HG03571 (cell line): ENCODE data around the gene TCOF1.

ENCODE experiments used
- ATAC-seq: cut with Tn5 transposase; IDR thresholded peaks from one replicate; pipeline ENCODE4 v1.9.1; 2021; ENCODE audit not compliant: unreplicated experiment

TCOF1 gene

DNA sequence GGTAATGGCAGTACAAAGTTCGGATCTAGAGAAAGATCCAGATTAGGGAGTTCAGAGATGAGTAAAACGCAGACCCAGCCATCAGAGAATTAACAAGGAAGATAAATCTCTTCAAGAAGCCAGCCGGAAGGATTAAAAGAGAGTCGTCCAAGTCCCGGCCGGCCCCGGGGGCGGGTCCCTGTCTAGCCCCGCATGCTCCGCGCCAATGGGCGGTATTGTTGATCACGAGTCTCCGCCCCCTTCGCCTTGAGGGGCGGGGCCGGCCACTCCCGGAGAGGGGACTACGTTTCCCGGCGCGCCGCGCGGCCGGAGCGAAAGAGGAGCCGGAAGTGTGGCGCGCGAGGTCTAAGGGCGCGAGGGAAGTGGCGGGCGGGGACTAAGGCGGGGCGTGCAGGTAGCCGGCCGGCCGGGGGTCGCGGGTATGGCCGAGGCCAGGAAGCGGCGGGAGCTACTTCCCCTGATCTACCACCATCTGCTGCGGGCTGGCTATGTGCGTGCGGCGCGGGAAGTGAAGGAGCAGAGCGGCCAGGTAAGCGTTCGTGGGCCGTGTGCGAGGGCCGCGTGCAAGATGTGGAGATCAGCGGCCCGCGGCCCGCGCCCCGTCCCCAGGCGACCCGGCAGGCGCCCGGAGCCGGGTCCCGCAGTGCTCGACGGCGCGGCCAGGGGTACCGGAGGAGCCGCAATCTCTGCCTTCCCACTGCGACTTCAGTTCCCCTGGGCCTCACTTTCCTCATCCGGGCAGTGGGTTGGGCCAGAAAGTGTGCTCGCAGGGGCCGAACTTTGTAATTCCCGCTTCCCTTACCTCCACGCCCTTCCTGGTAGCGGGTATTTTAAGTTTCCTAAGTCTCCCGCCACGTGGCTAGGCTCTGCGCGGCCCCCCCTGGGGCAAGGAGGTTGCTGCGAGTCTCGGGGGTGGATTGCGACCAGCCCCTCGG is at the start of gene TCOF1:
Gene TCOF1 (plus strand): TSS at position 372 of the 935 bp plus-strand sequence. CDS start 50 bp downstream, at position 422.
- ATAC-seq: peak; percentile 95

DNA sequence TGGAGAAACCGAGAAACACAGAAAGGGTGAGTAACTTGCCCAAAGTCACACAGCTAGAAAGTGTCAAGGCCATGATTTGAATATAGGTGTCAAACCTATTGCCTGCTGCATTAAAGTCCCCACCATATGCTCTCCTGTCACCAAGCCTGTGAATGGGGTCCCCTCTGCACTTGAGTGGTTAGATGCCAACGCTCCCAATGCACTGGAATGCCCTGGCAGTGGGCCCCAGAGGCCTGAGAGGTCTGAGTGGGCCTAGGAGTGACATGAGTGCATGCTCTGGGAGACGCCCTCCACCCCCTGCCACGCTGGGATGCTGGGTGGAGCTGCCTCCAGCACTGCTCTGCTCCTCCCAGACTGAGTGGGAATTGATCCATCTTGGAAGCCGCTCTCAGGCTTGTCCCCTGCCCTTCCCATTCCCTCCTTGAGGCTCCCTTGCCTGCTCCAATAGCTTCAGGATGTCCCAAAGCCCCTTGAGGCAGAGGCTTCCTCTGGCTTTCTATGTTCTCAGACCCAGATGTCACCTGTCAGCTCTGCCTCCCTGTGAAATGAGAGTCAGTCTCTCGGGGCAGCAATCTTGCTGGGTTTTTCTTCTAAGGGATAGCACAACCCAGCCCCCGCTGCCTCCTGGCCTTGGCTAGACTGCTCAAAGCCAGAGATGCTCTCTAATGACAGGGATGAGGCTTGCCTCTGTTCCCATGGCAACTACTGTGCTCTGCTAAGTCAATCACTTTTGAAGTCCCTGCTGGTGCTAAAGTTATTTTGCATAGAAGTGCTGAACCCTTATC is 48.2 kb upstream of the TCOF1 start:
- no peak for ATAC-seq

- no peak for ATAC-seq
These were observed 47.6 kb upstream of the TCOF1 start for GRCh38 chr5:150309886-150310239.

- no peak for ATAC-seq
These were observed 47.3 kb upstream of the TCOF1 start for GRCh38 chr5:150310246-150310645.

DNA sequence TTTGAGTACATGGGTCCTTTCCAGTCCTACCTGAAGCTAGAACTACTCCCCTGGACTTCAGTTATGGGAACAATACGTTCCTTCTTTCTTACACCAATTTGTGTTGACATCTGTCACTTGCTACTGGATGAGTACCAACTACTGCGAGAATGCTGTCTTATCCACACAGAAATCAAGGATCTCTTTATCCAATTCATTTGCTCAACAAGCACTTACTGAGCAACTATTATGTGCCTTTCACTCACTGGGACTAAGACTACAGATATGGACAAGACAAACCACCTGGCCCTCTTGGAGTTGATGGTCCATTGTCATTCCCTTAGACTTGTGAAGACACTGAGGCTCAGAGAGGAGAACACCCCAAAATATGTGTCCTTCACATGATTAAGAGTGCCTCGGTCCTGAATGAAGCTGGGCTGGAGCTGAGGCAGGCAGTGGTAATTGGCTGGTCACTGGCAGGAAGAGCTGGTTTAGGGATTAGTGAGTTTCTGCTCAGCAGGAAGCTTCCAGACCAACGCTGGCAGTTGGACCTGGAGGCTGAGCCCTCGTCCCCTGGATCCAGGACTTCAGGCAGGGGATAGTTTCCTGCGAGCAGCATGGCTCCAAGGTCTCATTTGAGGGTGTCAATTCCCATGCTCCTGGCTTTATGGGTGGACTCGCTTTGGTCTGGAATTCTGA is 46.3 kb upstream of the TCOF1 start:
- ATAC-seq: no peak

GRCh38 chr5:150312518-150312917 is 45.0 kb upstream of the TCOF1 start:
- no peak for ATAC-seq

DNA sequence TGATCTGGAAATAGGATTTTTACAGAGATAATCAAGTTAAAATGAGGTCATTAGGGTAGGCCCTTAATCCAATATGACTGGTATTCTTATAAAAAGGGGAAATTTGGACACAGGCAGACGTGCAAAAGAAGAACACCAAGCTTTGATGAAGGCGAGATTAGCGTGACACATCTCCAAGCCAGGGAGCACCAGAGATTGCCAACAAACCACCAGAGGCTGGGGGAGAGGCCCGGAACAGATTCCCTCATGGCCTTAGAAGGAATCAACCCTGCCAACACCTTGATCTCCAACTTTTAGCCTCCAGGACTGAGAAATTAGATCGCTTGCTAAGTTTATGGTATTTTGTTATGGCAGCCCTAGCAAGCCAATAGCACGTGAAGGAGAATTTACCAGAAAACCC is 44.0 kb upstream of the TCOF1 start:
- no peak for ATAC-seq

DNA sequence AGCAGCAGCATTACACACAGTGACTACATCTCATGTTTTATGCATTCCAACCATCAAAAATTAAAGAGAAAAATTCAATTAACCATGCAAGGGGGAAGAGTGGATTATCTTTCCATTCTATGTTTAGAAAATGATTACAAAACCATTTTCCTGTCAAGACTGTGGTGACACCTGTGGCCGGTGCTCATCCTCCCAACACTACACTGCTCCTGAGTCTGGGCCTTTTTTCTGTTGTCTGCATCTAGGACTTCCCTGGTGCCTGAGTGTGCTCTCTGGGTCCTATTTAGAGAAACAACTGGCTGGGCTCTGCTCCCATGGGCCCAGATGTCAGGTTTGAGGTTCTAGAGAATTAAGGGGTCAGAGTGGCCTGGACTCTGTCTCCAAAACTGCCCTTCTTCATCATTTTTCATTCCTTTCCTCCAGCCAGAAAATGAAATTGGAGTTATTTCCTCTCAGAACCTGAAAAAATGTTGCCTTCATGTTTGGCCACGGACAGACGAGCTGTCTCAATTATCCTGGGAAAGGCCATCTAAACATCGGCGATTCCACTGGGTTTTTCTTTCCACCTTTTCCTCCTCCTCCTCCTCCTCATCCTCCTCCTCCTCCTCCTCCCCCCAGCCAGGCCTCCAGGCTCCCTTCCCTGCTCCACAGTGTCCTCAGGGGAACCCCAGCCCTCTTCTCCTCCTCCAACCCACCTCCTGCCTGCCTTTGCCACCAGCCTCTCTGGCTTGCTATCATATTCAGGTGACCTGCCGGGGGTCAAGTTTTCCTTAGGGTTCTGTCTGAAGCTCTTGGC is 43.4 kb upstream of the TCOF1 start:
- no peak for ATAC-seq

- ATAC-seq: no peak
These were observed 42.3 kb upstream of the TCOF1 start for GRCh38 chr5:150315245-150315644.

DNA sequence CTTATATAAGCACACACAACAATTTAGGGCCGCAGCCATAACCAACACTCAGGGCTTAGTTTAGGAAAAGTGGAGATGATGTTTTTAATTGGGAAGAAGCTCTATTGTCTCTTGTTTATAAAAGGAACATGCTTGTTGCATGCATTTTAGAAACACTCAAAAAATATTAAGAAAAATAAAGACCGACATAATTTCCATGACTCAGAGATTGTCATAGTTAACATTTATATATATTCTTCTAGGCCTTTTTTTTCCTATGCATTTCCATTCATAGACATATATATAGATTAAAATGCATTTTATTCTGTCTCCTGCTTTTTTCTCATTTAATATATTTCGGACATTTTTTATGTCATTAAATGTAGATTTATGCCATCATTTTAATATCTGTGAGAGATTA is 41.2 kb upstream of the TCOF1 start:
- no peak for ATAC-seq

GRCh38 chr5:150317048-150318003 is 40.2 kb upstream of the TCOF1 start:
- no peak for ATAC-seq

- no peak for ATAC-seq
These were observed 38.6 kb upstream of the TCOF1 start for GRCh38 chr5:150318613-150319483.

GRCh38 chr5:150319484-150319790 is 38.1 kb upstream of the TCOF1 start:
- ATAC-seq: no peak

DNA sequence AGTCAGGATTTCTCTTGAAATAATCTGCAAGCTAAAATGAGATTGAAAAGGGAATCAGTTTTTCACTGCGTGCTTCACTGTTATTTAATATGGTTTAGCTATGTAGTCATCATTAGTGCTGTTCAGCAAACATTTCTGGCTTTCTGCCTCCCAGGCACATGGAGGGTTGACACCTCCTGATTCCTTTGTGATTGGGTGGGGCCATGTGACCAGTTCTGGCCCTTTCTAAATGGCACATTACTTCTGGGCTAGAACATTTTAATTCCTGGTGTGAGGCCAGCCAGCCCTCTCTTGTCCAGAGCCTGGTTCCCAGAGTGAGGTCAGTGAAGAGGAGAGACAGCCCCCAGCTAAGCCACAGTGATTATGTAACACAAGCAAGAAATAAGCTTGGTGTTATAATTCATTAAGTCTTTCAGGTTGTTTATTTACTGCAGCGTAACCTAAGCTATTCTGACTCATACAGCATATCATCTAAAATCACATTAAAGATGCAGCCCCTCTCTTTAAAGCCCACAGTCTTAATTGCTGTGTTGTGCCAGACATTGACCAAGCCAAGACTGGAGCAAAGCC is 37.4 kb upstream of the TCOF1 start:
- ATAC-seq: no peak

DNA sequence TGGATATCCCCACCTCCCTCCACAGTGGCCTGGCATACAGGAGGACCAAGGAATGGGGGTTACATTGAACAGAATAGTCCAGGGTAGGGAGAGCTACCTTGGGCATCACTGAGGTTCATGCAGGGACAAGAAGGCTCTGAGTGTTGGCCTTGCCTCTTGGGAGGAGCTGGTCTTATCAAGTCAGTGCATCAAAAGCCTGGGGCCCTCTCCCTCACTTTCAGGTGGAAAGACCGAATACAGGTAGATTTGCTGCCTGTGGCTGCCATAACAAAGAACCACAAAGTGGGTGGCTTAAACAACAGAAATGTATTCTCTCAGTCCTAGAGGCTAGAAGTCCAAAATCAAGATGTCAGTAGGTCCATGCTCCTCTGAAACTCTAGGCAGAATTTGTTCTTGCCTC is 36.3 kb upstream of the TCOF1 start:
- no peak for ATAC-seq

GRCh38 chr5:150321784-150322183 is 35.7 kb upstream of the TCOF1 start:
- ATAC-seq: no peak

DNA sequence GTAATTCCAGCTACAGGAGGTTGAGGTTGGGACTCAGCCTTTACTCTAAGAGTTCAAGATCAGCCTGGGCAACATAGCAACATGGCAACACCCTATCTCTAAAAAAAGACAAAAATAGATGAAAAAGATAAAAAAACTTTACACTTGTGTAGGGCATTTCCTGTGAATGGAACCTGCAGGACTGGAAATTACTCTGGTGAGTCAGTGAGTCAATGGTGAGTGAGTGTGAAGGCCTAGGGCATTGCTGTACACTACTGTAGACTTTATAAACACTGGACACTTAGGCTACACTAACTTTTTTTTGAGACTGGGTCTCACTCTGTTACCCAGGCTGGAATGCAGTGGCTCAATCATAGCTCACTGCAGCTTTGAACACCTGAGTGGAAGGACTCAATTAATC is 35.3 kb upstream of the TCOF1 start:
- ATAC-seq: no peak

DNA sequence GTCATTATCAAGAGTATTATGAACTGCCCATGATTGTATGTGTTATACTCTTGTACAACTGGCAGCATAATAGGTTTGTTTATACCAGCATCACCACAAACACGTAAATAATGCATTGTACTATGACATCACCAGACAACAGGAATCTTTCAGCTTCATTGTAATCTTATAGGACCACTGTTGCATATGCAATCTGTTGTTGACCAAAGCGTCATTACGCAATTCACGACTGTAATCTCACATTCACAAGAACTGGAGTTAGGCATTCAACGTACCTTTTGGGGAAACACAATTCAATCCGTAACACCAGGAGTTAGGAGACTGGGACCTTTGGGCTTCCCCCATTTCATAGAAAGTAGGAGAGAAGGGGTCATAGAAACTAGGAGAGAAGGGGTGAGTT is 34.4 kb upstream of the TCOF1 start:
- no peak for ATAC-seq

- no peak for ATAC-seq
These were observed 33.7 kb upstream of the TCOF1 start for GRCh38 chr5:150323819-150324218.
